Endothelial cell of umbilical vein (primary cell): ENCODE data around the gene LCE1A. TPM values are rescaled to one million over a fixed set of nuclear protein-coding genes. Genes with fewer than 3 reads are reported as not detected.

Source experiments
- polyA plus RNA-seq, 4 experiments: library from polyadenylated mRNA; depleted of rRNA in 3 of 4; stranded (reverse) in 3 of 4; unstranded in 1 of 4; fragments of >200 nt; gene quantifications; 2 replicates each; pipeline versions ENCODE4 v1.2.1 to v1.2.3, GENCODE V29; 2011 to 2012; ENCODE audit warnings: missing spikeins in 1 of 4
- total RNA-seq: library from RNA; stranded (reverse); gene quantifications from 2 replicates; pipeline ENCODE4 v1.2.3, GENCODE V29; 2021

LCE1A gene
- total and polyA plus RNA-seq, 2 donors (not counting 3 experiments of a cell fraction or from before 2014, with no cell fraction given), result not detected

Other genes starting within 250 kb of the LCE1A start
- not detected in 2 replicates for gene LCE3D, start 247.0 kb upstream of the LCE1A start, total RNA-seq
- not detected in 2 replicates for gene LCE3D, start 247.0 kb upstream of the LCE1A start, polyA plus RNA-seq
- not detected in 2 replicates for gene LCE3C, start 227.2 kb upstream of the LCE1A start, total RNA-seq
- not detected in 2 replicates for gene LCE3C, start 227.2 kb upstream of the LCE1A start, polyA plus RNA-seq
- gene LCE3B, start 213.7 kb upstream of the LCE1A start, total RNA-seq, result not detected in 2 replicates
- not detected in 2 replicates for gene LCE3B, start 213.7 kb upstream of the LCE1A start, polyA plus RNA-seq
- not detected in 2 replicates for gene LCE3A, start 204.4 kb upstream of the LCE1A start, total RNA-seq
- not detected in 2 replicates for gene LCE3A, start 204.4 kb upstream of the LCE1A start, polyA plus RNA-seq
- not detected in 2 replicates for gene LCE2D, start 164.1 kb upstream of the LCE1A start, total RNA-seq
- gene LCE2D, start 164.1 kb upstream of the LCE1A start, polyA plus RNA-seq, result not detected in 2 replicates
- gene LCE2C, start 152.2 kb upstream of the LCE1A start, total RNA-seq, result not detected in 2 replicates
- gene LCE2C, start 152.2 kb upstream of the LCE1A start, polyA plus RNA-seq, result not detected in 2 replicates
- gene LCE2B, start 141.3 kb upstream of the LCE1A start, total RNA-seq, result not detected in 2 replicates
- gene LCE2B, start 141.3 kb upstream of the LCE1A start, polyA plus RNA-seq, result not detected in 2 replicates
- not detected in 2 replicates for gene LCE2A, start 129.1 kb upstream of the LCE1A start, total RNA-seq
- not detected in 2 replicates for gene LCE2A, start 129.1 kb upstream of the LCE1A start, polyA plus RNA-seq
- gene LCE4A, start 119.3 kb upstream of the LCE1A start, total RNA-seq, result not detected in 2 replicates
- not detected in 2 replicates for gene LCE4A, start 119.3 kb upstream of the LCE1A start, polyA plus RNA-seq
- not detected in 2 replicates for gene KPRP, start 69.4 kb upstream of the LCE1A start, total RNA-seq
- gene KPRP, start 69.4 kb upstream of the LCE1A start, polyA plus RNA-seq, result not detected in 2 replicates
- gene LCE1F, start 52.3 kb upstream of the LCE1A start, total RNA-seq, result not detected in 2 replicates
- gene LCE1F, start 52.3 kb upstream of the LCE1A start, polyA plus RNA-seq, result not detected in 2 replicates
- not detected in 2 replicates for gene LCE1E, start 41.2 kb upstream of the LCE1A start, total RNA-seq
- not detected in 2 replicates for gene LCE1E, start 41.2 kb upstream of the LCE1A start, polyA plus RNA-seq
- gene LCE1D, start 30.8 kb upstream of the LCE1A start, total RNA-seq, result not detected in 2 replicates
- not detected in 2 replicates for gene LCE1D, start 30.8 kb upstream of the LCE1A start, polyA plus RNA-seq
- not detected in 2 replicates for gene LCE1C, start 20.8 kb upstream of the LCE1A start, total RNA-seq
- not detected in 2 replicates for gene LCE1C, start 20.8 kb upstream of the LCE1A start, polyA plus RNA-seq
- gene LCE1B, start 15.5 kb upstream of the LCE1A start, total RNA-seq, result not detected in 2 replicates
- not detected in 2 replicates for gene LCE1B, start 15.5 kb upstream of the LCE1A start, polyA plus RNA-seq
- not detected in 2 replicates for gene LCE6A, start 15.4 kb downstream of the LCE1A start, total RNA-seq
- gene LCE6A, start 15.4 kb downstream of the LCE1A start, polyA plus RNA-seq, result not detected in 2 replicates
- not detected in 2 replicates for gene LCE7A, start 32.5 kb downstream of the LCE1A start, total RNA-seq
- gene LCE7A, start 32.5 kb downstream of the LCE1A start, polyA plus RNA-seq, result not detected in 2 replicates
- gene SMCP, start 50.8 kb downstream of the LCE1A start, total RNA-seq, result not detected in 2 replicates
- gene SMCP, start 50.8 kb downstream of the LCE1A start, polyA plus RNA-seq, result not detected in 2 replicates
- not detected in 2 replicates for gene IVL, start 81.1 kb downstream of the LCE1A start, total RNA-seq
- gene IVL, start 81.1 kb downstream of the LCE1A start, polyA plus RNA-seq, result not detected in 2 replicates
- not detected in 2 replicates for gene SPRR5, start 119.7 kb downstream of the LCE1A start, total RNA-seq
- not detected in 2 replicates for gene SPRR5, start 119.7 kb downstream of the LCE1A start, polyA plus RNA-seq
- not detected in 2 replicates for gene SPRR4, start 143.2 kb downstream of the LCE1A start, total RNA-seq
- not detected in 2 replicates for gene SPRR4, start 143.2 kb downstream of the LCE1A start, polyA plus RNA-seq
- gene SPRR1A, start 156.6 kb downstream of the LCE1A start, total RNA-seq, result not detected in 2 replicates
- not detected in 2 replicates for gene SPRR1A, start 156.6 kb downstream of the LCE1A start, polyA plus RNA-seq
- not detected in 2 replicates for gene SPRR3, start 174.3 kb downstream of the LCE1A start, total RNA-seq
- not detected in 2 replicates for gene SPRR3, start 174.3 kb downstream of the LCE1A start, polyA plus RNA-seq
- not detected in 2 replicates for gene SPRR1B, start 203.7 kb downstream of the LCE1A start, total RNA-seq
- not detected in 2 replicates for gene SPRR1B, start 203.7 kb downstream of the LCE1A start, polyA plus RNA-seq
- not detected in 2 replicates for gene SPRR2D, start 213.6 kb downstream of the LCE1A start, total RNA-seq
- not detected in 2 replicates for gene SPRR2D, start 213.6 kb downstream of the LCE1A start, polyA plus RNA-seq
- not detected in 2 replicates for gene SPRR2A, start 230.0 kb downstream of the LCE1A start, total RNA-seq
- gene SPRR2A, start 230.0 kb downstream of the LCE1A start, polyA plus RNA-seq, result not detected in 2 replicates
- not detected in 2 replicates for gene SPRR2B, start 244.1 kb downstream of the LCE1A start, total RNA-seq
- not detected in 2 replicates for gene SPRR2B, start 244.1 kb downstream of the LCE1A start, polyA plus RNA-seq